Measurements from ENCODE around the gene TMEM185A.

The TMEM185A gene

DNA sequence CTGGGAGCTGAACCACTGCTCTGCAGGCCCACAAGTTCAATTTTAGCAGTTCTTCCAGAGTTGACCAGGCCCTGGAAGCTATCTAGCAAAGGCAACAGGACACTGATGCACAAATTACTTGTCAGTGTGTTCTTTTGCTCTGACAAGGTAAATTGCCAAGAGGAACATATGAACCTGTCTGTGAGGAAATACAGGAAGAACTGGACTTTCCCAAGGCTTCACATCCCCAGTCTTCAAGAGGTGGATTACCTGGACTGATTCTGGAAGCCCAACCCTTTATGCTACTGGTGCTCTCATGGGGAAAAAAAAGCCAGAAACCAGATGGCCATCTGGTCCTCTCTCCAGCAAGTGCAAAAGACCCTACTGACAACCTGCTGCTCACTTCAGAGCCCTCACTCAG is 1.9 kb upstream of the TMEM185A start:
- no peaks in the 10 kb centered on the region for H3K27me3 ChIP-seq (ENCODE audit: insufficient read depth, low read depth)
- no peak overlapping the region for H3K27ac ChIP-seq
- no peaks in the 10 kb centered on the region for H3K36me3 ChIP-seq (ENCODE audit: insufficient read depth)
- H3K9ac ChIP-seq = no peak overlapping the region
- peaks cover 15% of the 10 kb centered on the region; the same call in 1 of the 2 replicates for H3K79me2 ChIP-seq (ENCODE audit: insufficient read depth, low read depth)
- H2AFZ ChIP-seq (ENCODE audit: low read depth) = no peak overlapping the region
- no peak overlapping the region for H3K4me3 ChIP-seq (IDR thresholded peaks at IDR 0.05; ENCODE audit: insufficient read depth, low read depth, low read length)
- TF ChIP-seq CTCF (conservative IDR thresholded peaks at IDR 0.05; ENCODE audit: low read depth, low read length) = no peak
- H4K20me1 ChIP-seq (ENCODE audit: insufficient read depth) = no peaks in the 10 kb centered on the region
- H3K4me2 ChIP-seq = no peak overlapping the region
- H3K4me1 ChIP-seq (ENCODE audit: low read depth, poor library complexity, severe bottlenecking) = peaks cover 3% of the 10 kb centered on the region

DNA sequence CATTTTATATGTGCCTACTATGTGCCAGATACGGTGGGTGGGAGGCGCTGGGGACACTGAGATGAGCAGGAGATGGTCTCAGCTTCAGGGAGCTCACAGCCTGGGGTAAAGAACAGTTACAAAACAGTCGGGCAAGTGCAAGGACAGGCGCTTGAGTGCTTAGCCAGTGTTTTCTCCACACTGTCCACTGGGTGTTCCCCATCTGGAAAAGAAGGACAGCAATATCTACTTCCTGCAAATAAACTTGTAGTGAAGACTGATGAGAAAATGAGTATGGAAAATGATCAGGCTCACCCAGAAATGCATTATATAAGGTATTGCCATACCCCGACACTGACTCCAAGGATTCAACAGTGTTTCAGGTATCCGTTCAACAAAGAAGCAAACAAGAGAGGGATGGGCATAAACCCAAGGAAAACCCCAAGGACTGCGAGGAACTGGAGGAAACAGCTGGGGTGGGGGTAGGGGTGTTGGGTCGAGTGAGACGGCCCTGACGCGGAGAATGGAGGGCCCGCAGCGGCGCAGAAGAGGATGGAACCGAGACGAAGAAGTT is 835 bp downstream of the TMEM185A start:
- Histone ChIP-seq H3K27ac (no peak overlapping the region), H3K79me2 (ENCODE audit: insufficient read depth, low read depth) (peaks cover 15% of the 10 kb centered on the region; the same call in 1 of the 2 replicates), H2AFZ (ENCODE audit: low read depth) (peak overlapping the region; percentile 38), H3K36me3 (ENCODE audit: insufficient read depth) (no peaks in the 10 kb centered on the region), H3K4me3 (IDR thresholded peaks at IDR 0.05; ENCODE audit: insufficient read depth, low read depth, low read length) (no peak overlapping the region), H3K9ac (peak overlapping the region; percentile 53; the same call in 1 of the 2 replicates), H3K4me1 (ENCODE audit: low read depth, poor library complexity, severe bottlenecking) (peaks cover 3% of the 10 kb centered on the region), H3K27me3 (ENCODE audit: insufficient read depth, low read depth) (no peaks in the 10 kb centered on the region), H3K4me2 (peak overlapping the region; percentile 84), H4K20me1 (ENCODE audit: insufficient read depth) (no peaks in the 10 kb centered on the region)
- TF ChIP-seq CTCF (conservative IDR thresholded peaks at IDR 0.05; ENCODE audit: low read depth, low read length) = no peak

DNA sequence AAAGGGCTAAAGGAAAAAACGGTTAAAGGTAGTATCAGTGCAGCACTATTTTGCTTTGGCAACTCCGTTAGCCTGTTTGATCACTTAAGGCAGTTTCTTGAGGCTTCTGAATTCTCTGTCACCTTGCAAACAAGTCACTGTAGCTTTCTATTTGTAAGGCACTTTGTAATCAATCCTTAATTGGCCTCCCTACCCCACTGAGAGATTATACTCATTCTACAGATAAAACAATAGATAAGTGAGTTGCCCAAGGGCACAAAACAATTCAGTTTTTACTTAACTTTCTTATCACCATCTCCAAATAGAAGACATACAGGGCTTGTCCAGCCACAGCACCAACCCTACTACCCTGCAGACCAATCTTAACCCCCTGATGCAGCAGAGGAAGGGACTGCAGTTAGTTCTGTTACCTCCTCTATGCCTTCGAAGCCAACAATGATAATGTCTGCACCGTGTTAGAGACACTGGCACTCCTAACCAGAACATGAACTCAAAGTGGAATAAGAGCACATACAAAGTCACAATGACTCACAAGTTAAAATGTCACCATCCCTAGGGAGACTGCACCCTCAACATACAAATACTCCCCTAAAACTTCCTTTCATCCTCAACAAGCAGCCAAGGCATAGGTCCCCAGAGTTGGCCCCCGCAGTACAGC is 1.7 kb downstream of the TMEM185A start:
- no peaks in the 10 kb centered on the region for H4K20me1 ChIP-seq (ENCODE audit: insufficient read depth)
- H3K27me3 ChIP-seq (ENCODE audit: insufficient read depth, low read depth) = no peaks in the 10 kb centered on the region
- H3K79me2 ChIP-seq (ENCODE audit: insufficient read depth, low read depth) = peaks cover 15% of the 10 kb centered on the region; the same call in 1 of the 2 replicates
- H3K9ac ChIP-seq = no peak overlapping the region
- peaks cover 3% of the 10 kb centered on the region for H3K4me1 ChIP-seq (ENCODE audit: low read depth, poor library complexity, severe bottlenecking)
- TF ChIP-seq CTCF (conservative IDR thresholded peaks at IDR 0.05; ENCODE audit: low read depth, low read length) = no peak
- H3K36me3 ChIP-seq (ENCODE audit: insufficient read depth) = no peaks in the 10 kb centered on the region
- no peak overlapping the region for H3K4me3 ChIP-seq (IDR thresholded peaks at IDR 0.05; ENCODE audit: insufficient read depth, low read depth, low read length)
- H3K27ac ChIP-seq = no peak overlapping the region
- no peak overlapping the region for H2AFZ ChIP-seq (ENCODE audit: low read depth)
- H3K4me2 ChIP-seq = no peak overlapping the region; the same call in 1 of the 2 replicates

GRCh38 chrX:149628768-149629167 is 2.8 kb downstream of the TMEM185A start:
- Histone ChIP-seq H3K4me2 (no peak overlapping the region), H3K4me3 (IDR thresholded peaks at IDR 0.05; ENCODE audit: insufficient read depth, low read depth, low read length) (no peak overlapping the region), H4K20me1 (ENCODE audit: insufficient read depth) (no peaks in the 10 kb centered on the region), H3K27me3 (ENCODE audit: insufficient read depth, low read depth) (no peaks in the 10 kb centered on the region), H3K36me3 (ENCODE audit: insufficient read depth) (no peaks in the 10 kb centered on the region), H3K27ac (no peak overlapping the region), H3K79me2 (ENCODE audit: insufficient read depth, low read depth) (peaks cover 15% of the 10 kb centered on the region; the same call in 1 of the 2 replicates), H2AFZ (ENCODE audit: low read depth) (no peak overlapping the region), H3K9ac (no peak overlapping the region), H3K4me1 (ENCODE audit: low read depth, poor library complexity, severe bottlenecking) (peaks cover 3% of the 10 kb centered on the region)
- TF ChIP-seq CTCF (conservative IDR thresholded peaks at IDR 0.05; ENCODE audit: low read depth, low read length) = no peak
